ENCODE results near the gene EXOSC7.
A peak's percentile ranks its signal among the peaks of the same experiment; 100 is the strongest.

The EXOSC7 gene

GRCh38 chr3:44992555-44993470 lies 16.8 kb downstream of the EXOSC7 start:
- DNase-seq (ENCODE audit: low spot score) = peak; percentile 27

DNA sequence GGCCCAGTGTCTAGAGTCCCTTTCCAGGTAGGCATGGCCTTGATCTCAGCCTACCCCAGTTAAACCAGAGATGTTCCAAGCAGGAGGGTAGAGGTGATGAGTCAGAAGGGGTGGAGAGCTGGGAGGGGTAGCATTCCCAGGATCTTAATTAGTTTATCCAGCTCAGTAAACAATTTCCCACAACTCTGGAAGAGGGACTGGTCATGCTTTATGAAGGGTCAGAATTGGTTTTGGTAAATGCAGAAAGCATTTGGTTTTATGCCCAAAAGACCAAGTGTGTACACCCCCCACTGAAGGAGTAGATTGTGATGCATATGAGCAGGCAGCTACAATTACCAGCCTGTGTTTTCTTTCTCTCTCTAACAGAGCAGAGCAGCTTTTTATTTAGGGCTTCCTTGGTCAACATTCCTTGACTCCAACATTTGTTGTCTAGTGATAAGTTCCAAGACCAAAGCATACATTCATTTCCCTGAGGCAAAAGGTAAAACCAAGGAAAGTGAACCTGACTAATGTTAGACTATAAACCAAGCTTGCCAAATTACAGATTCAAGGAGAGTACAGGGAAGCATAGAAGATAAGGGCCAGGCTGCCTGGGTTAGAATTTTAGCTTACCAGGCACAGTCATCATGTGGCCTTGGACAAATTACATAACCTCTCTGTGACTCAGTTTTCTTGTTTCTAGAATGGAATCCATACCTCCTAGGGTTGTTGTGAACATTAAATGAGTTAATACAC lies 17.6 kb downstream of the EXOSC7 start:
- peak; percentile 69 for DNase-seq (ENCODE audit: low spot score)

GRCh38 chr3:44995142-44995770 lies 19.2 kb downstream of the EXOSC7 start:
- peak; percentile 54 for DNase-seq (ENCODE audit: low spot score)

GRCh38 chr3:44996556-44996969 lies 20.5 kb downstream of the EXOSC7 start:
- DNase-seq (ENCODE audit: low spot score) = no peak

- DNase-seq (ENCODE audit: low spot score) = no peak
Measured at GRCh38 chr3:44999782-45000181, 23.7 kb downstream of the EXOSC7 start.

DNA sequence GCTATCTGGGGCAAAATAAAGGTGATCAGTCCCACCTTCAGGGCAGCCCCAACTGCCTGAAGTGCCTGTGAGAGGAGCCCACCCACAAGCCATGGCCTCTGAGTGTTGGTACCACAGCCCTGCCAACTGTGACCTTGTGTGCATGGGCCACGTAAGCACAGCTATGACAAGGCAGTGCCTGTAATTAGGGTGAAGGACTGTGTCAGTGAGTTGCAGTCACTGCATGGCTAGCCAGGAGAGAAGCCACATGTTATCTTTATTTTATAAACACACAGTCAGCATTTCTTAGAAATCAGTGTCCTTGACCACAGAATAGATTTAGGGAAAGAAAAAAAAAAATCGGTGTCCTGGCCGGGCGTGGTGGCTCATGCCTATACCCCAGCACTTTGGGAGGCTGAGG lies 24.8 kb downstream of the EXOSC7 start:
- DNase-seq (ENCODE audit: low spot score) = no peak

- no peak for DNase-seq (ENCODE audit: low spot score)
Measured at GRCh38 chr3:45001738-45002137, 25.7 kb downstream of the EXOSC7 start.

- no peak for DNase-seq (ENCODE audit: low spot score)
Measured at GRCh38 chr3:45002139-45002660, 26.2 kb downstream of the EXOSC7 start.

GRCh38 chr3:45002720-45003119 lies 26.7 kb downstream of the EXOSC7 start:
- DNase-seq (ENCODE audit: low spot score) = no peak

DNA sequence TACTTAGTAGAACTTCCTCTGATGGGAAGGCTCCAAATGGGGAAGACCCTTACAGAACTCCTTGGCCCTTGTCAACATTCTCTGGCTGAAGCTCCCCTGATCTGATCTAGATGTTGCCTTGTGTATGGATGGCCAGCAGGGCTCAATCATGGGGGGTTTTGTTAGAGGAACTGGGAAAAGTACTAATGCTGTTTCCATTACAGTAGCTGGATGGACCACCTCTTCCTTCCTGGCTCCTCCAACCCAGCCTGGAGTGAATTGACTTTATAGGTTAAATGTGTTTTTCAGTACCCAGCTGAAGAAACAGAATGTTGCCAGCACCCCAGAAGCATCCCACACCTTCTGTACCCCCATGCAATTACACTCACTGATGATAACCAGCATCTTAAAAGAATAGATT lies 27.4 kb downstream of the EXOSC7 start:
- no peak for DNase-seq (ENCODE audit: low spot score)

- no peak for DNase-seq (ENCODE audit: low spot score)
Measured at GRCh38 chr3:45003859-45004258, 27.8 kb downstream of the EXOSC7 start.

- no peak for DNase-seq (ENCODE audit: low spot score)
Measured at GRCh38 chr3:45007091-45007490, 31.0 kb downstream of the EXOSC7 start.

DNA sequence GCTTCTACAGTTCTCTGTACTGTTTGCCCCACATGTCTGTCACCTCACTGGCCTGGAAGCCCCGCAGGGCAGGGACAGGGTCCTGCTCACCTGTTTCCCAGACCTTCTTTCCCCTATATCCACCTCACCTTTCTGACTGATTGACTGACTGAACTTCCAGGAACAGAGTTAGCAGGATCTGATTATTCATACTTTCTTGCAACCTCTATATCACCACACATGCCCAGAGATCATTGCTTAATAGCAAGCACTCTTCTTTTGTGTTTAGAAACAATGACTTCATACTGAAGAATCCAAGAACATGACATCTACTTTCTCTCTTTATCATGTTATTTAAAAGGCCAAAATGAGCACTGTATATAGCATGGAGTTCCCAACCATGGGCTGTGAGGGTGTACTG lies 32.1 kb downstream of the EXOSC7 start:
- peak; percentile 79 for DNase-seq (ENCODE audit: low spot score)

DNA sequence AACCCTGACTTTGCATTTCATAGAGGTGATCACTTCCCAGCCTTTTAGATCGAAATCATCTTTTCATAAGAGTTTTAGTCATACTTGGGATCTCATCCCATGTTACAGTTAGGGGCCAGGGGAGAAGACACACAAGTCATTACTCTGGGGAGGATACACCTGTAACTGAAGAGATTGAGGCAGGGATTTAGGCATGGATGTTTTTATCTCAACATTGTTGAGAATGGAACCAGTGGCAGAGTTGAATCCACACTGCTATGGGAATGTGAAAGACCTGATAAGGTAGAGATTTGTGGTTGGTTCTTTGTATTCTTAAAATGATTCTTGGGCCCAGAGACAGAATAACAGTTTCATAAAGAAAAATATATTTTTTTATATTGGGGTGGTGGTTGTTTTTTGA lies 33.8 kb downstream of the EXOSC7 start:
- DNase-seq (ENCODE audit: low spot score) = no peak

- DNase-seq (ENCODE audit: low spot score) = peak; percentile 87
Measured at GRCh38 chr3:45010811-45011333, 34.8 kb downstream of the EXOSC7 start.

- peak; percentile 88 for DNase-seq (ENCODE audit: low spot score)
Measured at GRCh38 chr3:45011756-45012508, 35.9 kb downstream of the EXOSC7 start.

- no peak for DNase-seq (ENCODE audit: low spot score)
Measured at GRCh38 chr3:45012577-45012976, 36.5 kb downstream of the EXOSC7 start.

GRCh38 chr3:45016916-45017315 lies 40.9 kb downstream of the EXOSC7 start:
- no peak for DNase-seq (ENCODE audit: low spot score)

DNA sequence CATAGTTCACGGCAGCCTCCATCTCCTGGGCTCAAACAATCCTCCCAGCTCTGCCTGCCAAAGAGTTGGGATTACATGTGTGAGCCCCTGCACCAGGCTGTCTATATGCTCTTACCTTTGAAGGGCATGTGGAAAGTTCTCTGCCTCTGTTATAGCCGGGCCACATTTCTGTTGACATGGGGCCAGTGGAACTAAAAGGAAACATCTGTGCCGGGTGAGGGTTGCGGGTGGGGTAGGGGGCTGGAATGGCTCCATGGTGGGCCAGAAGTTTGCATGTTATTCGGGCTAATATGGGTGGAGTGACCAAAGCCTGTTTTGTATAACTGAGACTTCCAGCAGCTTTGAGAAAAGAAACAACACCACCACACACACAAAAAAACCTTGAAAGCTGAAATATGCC lies 41.8 kb downstream of the EXOSC7 start:
- DNase-seq (ENCODE audit: low spot score) = no peak

DNA sequence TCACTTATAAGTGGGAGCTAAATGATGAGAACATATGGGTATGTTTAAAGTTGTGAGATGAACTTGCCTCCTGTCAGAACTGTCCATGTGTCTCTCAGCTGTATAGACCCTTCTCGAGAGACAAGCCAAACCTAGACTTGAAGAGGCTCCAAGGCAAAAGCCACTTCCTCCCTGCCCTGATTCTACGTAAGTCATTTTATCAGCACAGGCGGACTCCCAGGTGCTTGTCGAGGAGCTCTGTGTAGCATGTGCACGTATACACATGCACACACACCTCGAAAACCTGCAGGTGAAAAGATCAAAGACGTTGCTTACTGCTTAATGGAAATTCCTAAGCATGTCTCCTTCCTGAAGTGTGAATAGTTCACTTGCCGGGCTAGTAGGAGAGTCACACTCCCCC lies 44.5 kb downstream of the EXOSC7 start:
- no peak for DNase-seq (ENCODE audit: low spot score)

- no peak for DNase-seq (ENCODE audit: low spot score)
Measured at GRCh38 chr3:45021524-45022297, 45.7 kb downstream of the EXOSC7 start.
